Measurements from ENCODE around the gene RSBN1.

DNA sequence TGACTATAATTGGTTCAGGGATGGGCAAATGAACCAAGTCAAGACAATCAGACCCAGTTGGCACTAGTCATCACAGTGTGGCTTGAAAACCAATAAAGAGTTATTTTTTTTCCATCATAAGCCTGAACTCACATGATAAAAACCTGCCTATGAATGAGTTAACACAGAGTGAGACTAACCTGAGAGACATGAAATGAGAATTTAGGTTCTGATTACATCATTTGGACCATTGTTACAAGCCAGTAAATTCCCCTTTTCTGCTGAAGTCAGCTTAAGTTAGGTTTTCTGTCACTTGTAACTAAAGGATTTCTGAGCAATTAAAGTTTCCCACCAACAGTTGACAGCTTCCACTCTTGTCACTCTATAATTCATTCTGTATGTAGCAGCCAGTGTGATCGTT, 9.6 kb upstream of the RSBN1 start:
- TF ChIP-seq, protein P1, sequence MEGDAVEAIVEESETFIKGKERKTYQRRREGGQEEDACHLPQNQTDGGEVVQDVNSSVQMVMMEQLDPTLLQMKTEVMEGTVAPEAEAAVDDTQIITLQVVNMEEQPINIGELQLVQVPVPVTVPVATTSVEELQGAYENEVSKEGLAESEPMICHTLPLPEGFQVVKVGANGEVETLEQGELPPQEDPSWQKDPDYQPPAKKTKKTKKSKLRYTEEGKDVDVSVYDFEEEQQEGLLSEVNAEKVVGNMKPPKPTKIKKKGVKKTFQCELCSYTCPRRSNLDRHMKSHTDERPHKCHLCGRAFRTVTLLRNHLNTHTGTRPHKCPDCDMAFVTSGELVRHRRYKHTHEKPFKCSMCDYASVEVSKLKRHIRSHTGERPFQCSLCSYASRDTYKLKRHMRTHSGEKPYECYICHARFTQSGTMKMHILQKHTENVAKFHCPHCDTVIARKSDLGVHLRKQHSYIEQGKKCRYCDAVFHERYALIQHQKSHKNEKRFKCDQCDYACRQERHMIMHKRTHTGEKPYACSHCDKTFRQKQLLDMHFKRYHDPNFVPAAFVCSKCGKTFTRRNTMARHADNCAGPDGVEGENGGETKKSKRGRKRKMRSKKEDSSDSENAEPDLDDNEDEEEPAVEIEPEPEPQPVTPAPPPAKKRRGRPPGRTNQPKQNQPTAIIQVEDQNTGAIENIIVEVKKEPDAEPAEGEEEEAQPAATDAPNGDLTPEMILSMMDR (IDR thresholded peaks at IDR 0.05), result no peak
- TF ChIP-seq POLR2A (IDR thresholded peaks at IDR 0.05; ENCODE audit: low read depth) (no peak), EP300 (IDR thresholded peaks at IDR 0.05) (no peak), POLR2AphosphoS5 (IDR thresholded peaks at IDR 0.05) (no peak)

Data from esophagus muscularis mucosa (tissue), 4 donors.